Upper lobe of left lung (tissue), 4 donors: ENCODE results near the gene IL1R1.

Source experiments
- POLR2A ChIP-seq, 4 donors: fragments of 450-650 bp; IDR thresholded peaks; one replicate each; pipeline ENCODE4 v1.5.1; 2016 to 2017; ENCODE audit warnings: antibody characterized with exemption in 4 of 4, mild to moderate bottlenecking in 2 of 4
- TF ChIP-seq, protein P1 (sequence below), 6 experiments: fragments of 450-650 bp in 4 of 6; fragments of 200-600 bp in 2 of 6; sonication (generic) in 2 of 6; IDR thresholded peaks; one replicate each; pipeline ENCODE4 v1.5.1; 2016 to 2019; ENCODE audit warnings: antibody characterized with exemption in 6 of 6

DNA sequence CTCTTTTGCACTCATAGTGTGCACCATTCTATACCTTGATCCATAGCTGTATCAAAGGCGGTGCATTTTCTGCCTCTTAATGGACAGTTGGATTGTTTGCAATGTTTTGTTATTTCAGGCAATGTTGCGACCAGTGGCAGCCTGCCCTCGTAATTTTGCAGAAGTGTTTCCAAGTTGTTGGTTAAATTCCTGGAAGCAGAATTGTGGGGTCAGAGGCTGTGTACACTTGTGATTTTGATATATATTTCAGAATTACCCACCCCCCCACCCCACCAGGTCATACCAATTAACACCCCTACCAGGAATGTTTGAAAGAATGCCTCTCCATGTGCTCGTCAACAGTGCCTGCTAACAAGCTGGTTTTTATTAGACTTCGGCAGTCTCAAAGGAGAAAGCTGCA lies 32.4 kb upstream of the IL1R1 start:
- TF ChIP-seq, protein P1, sequence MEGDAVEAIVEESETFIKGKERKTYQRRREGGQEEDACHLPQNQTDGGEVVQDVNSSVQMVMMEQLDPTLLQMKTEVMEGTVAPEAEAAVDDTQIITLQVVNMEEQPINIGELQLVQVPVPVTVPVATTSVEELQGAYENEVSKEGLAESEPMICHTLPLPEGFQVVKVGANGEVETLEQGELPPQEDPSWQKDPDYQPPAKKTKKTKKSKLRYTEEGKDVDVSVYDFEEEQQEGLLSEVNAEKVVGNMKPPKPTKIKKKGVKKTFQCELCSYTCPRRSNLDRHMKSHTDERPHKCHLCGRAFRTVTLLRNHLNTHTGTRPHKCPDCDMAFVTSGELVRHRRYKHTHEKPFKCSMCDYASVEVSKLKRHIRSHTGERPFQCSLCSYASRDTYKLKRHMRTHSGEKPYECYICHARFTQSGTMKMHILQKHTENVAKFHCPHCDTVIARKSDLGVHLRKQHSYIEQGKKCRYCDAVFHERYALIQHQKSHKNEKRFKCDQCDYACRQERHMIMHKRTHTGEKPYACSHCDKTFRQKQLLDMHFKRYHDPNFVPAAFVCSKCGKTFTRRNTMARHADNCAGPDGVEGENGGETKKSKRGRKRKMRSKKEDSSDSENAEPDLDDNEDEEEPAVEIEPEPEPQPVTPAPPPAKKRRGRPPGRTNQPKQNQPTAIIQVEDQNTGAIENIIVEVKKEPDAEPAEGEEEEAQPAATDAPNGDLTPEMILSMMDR (IDR thresholded peaks at IDR 0.05), result no peak
- TF ChIP-seq POLR2A (IDR thresholded peaks at IDR 0.05), result no peak
